ES-I3 (cell line): ENCODE results near the gene VENTX.

Experiments
- H3K36me3 ChIP-seq: 2 replicates; pipeline ENCODE4 v1.6.1; 2013; ENCODE audit warnings: mild to moderate bottlenecking, low read length, control low read depth, moderate library complexity; ENCODE audit not compliant: insufficient read depth
- H3K4me1 ChIP-seq: 2 replicates; pipeline ENCODE4 v1.6.1; 2013; ENCODE audit warnings: mild to moderate bottlenecking, control low read depth, low read length; ENCODE audit not compliant: insufficient read depth
- H3K9ac ChIP-seq: 2 replicates; pipeline ENCODE4 v1.6.1; 2013; ENCODE audit warnings: low read depth, mild to moderate bottlenecking, low read length, moderate library complexity
- H3K9me3 ChIP-seq: 2 replicates; pipeline ENCODE4 v1.6.1; 2013; ENCODE audit warnings: mild to moderate bottlenecking, low read length, moderate library complexity; ENCODE audit not compliant: control insufficient read depth, insufficient read depth

VENTX gene

GRCh38 chr10:133245439-133246235, 8.0 kb downstream of the VENTX start:
- H3K9ac ChIP-seq = no peak overlapping the region
- H3K4me1 ChIP-seq = peaks cover 3% of the 10 kb centered on the region; the same call in 1 of the 2 replicates
- no peaks in the 10 kb centered on the region for H3K36me3 ChIP-seq
- no peaks in the 10 kb centered on the region for H3K9me3 ChIP-seq

DNA sequence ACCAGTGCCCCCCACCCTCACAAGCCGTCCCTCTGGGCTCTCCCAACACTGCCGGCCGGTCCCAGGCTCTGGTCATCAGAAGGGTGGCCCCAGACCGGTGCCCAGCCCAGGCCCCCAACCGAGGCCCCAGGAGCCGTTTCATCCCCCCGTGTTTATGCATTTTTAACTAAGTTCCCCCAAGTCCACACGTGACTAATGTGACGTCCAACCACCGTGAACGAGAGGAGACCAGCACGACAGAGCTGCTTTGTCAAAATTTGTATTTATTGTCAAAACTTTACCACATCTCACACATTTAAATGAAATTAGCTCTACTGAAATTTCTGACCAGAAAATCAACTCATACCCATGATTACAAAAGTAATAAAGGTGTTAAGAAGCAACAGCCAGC, 8.6 kb downstream of the VENTX start:
- Histone ChIP-seq H3K9me3 (no peaks in the 10 kb centered on the region), H3K4me1 (peaks cover 3% of the 10 kb centered on the region; the same call in 1 of the 2 replicates), H3K9ac (no peak overlapping the region), H3K36me3 (no peaks in the 10 kb centered on the region)

GRCh38 chr10:133247681-133248333, 10.2 kb downstream of the VENTX start:
- H3K9me3 ChIP-seq = no peaks in the 10 kb centered on the region
- H3K36me3 ChIP-seq = no peaks in the 10 kb centered on the region
- peaks cover 3% of the 10 kb centered on the region; the same call in 1 of the 2 replicates for H3K4me1 ChIP-seq
- no peak overlapping the region; the same call in 1 of the 2 replicates for H3K9ac ChIP-seq

DNA sequence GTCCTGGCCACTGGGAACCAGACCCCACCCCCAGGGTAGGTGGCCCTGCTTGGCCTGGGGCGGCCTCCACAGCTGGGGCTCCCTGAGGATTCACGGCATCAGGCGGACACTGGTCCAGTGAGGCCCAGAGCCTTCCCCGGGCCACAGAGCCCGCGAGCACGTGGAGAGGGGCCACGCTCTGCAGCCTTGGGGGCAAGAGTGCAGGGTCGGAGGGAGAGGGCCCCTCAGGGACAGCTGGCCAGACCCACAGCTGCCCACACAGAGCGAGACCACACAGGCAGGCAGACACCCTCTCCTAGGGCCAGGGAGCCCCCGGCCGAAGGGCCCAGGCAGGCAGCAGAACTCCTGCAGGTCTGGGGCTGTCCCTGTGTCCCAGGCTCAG, 10.7 kb downstream of the VENTX start:
- peaks cover 3% of the 10 kb centered on the region; the same call in 1 of the 2 replicates for H3K4me1 ChIP-seq
- H3K9me3 ChIP-seq = no peaks in the 10 kb centered on the region
- no peak overlapping the region for H3K9ac ChIP-seq
- H3K36me3 ChIP-seq = no peaks in the 10 kb centered on the region

GRCh38 chr10:133249094-133249780, 11.6 kb downstream of the VENTX start:
- Histone ChIP-seq H3K4me1 (peaks cover 3% of the 10 kb centered on the region; the same call in 1 of the 2 replicates), H3K9ac (no peak overlapping the region), H3K36me3 (no peaks in the 10 kb centered on the region), H3K9me3 (no peaks in the 10 kb centered on the region)

DNA sequence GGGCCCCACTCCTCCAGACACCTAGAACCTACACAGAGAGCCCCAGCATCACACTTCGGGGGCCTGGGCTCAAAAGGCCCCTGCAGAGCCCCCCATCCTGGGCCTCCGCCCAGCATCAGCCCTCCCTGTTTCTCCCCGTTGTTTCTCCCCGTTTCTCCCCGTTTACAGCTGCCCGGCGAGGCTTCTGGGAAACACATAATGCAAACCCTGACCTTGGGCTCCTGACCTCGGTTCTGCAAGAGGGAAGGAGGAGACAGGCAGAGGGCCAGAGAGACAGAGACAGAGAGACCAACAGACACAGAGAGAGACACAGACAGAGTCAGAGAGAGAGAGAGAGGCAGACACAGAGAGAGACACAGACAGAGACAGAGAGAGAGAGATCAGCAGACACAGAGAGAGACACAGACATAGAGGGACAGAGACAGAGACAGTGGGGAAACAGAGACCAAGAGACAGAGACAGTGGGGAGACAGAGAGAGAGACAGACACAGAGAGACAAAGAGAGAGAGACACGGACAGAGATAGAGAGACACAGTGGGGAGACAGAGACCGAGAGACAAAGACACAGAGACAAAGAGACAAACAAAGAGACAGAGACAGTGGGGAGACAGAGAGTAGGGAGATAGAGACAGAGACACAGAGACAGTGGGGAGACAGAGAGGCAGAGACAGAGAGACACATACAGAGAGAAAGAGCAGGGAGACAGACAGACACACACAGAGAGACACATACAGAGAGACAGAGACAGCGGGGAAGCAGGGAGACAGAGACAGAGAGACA, 12.5 kb downstream of the VENTX start:
- Histone ChIP-seq H3K36me3 (no peaks in the 10 kb centered on the region), H3K4me1 (peaks cover 3% of the 10 kb centered on the region; the same call in 1 of the 2 replicates), H3K9ac (no peak overlapping the region), H3K9me3 (no peaks in the 10 kb centered on the region)

DNA sequence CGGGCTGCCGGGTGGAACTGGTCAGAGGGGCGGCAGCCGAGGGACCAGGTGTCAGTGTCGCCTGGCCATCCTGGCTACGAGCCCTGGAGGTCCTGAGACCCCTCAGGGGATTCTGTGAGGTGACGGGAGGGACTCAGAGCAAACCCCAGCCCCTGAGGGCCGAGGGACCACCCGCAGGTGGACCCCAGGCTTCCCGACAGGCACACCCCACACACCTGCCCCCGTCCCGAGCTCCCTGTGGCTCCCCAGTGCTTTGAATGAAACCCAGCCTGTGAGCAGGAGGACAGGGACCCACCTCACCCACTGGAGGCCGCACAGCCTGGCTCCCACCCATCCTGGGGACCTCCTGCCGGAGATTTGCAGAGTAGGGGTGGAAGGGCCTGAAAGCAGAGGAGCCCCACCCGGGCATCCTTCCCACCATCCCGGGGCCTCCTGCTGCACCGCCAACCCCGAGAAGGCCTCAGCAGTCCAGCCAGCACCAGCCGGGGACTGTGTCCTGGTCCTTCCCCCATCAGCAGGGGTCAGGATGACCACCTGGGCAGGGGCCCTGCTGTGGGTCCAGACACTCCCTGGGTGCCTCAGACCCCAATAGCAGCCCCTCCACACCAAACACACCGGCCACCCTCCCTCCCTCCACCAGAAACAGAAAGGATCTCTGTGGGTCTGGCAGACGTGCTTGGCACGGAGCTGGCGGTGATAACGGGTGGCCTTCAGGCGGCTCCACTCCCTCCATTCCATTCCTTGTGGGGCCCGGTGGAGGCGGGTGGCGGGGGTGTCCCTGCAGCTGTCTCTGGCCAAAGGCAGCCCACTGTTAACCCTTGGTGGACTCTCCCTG, 13.9 kb downstream of the VENTX start:
- Histone ChIP-seq H3K9ac (no peak overlapping the region), H3K4me1 (no peaks in the 10 kb centered on the region; the same call in 1 of the 2 replicates), H3K9me3 (no peaks in the 10 kb centered on the region), H3K36me3 (no peaks in the 10 kb centered on the region)

GRCh38 chr10:133252223-133252552, 14.5 kb downstream of the VENTX start:
- no peak overlapping the region for H3K9ac ChIP-seq
- no peaks in the 10 kb centered on the region for H3K9me3 ChIP-seq
- H3K36me3 ChIP-seq = no peaks in the 10 kb centered on the region
- H3K4me1 ChIP-seq = no peaks in the 10 kb centered on the region; the same call in 1 of the 2 replicates

- Histone ChIP-seq H3K36me3 (no peaks in the 10 kb centered on the region), H3K9me3 (no peaks in the 10 kb centered on the region), H3K9ac (no peak overlapping the region), H3K4me1 (peaks cover 6% of the 10 kb centered on the region; the same call in 1 of the 2 replicates)
These were observed 15.8 kb downstream of the VENTX start for GRCh38 chr10:133253361-133253955.

DNA sequence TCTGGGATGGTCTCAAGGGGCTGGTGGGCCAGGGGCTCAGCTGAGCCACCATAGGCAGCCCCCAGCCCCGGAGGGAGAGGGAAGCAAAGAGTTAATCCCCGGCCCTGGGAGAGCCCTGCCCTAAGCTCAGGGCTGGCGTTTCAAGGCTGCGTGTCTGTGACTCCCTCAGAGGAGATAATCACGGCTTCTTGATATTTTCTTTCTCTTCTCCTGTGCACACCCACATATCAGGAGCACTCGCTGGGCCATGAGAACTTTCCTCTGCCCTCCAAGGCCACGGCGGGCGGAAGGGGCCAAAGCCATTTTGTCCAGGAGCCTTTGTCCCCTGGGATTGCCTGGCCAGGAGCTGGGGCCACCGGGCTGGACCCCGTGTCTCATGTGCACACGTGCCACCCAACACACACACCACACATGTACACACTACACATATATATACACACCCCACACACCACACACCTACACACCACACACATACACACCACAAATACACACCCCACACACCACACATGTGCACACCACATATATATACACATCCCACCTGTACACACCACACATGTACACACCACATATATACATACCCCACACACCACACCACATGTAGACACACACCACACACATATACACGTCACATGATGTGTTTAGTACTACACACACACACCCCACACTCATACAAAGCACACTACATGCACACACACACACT, 16.9 kb downstream of the VENTX start:
- Histone ChIP-seq H3K9me3 (no peaks in the 10 kb centered on the region), H3K4me1 (peaks cover 6% of the 10 kb centered on the region; the same call in 1 of the 2 replicates), H3K36me3 (no peaks in the 10 kb centered on the region), H3K9ac (no peak overlapping the region)

DNA sequence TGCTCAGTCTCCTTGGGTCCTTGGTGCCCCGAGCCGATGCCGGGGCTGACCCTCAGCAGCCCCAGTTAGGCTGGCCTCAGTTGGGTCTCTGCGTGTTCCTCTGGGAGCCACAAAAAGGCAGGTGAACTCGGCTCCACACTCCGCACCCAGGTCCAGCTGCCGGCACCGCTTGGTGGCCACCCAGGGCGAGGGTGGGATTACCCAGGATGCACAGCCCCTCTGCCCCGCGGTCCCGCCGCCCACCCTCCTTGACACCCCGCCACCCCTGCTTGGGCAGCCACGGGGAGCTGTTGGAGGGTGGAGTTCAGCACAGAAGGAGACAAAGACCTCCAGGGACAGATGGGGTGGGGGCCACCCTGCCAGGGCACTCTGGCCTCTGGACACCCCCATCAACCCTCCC, 17.7 kb downstream of the VENTX start:
- Histone ChIP-seq H3K4me1 (peaks cover 6% of the 10 kb centered on the region; the same call in 1 of the 2 replicates), H3K9ac (no peak overlapping the region), H3K9me3 (no peaks in the 10 kb centered on the region), H3K36me3 (no peaks in the 10 kb centered on the region)

- H3K9ac ChIP-seq = peak overlapping the region; percentile 39; the same call in 1 of the 2 replicates
- H3K4me1 ChIP-seq = peaks cover 14% of the 10 kb centered on the region; the same call in 1 of the 2 replicates
- H3K9me3 ChIP-seq = no peaks in the 10 kb centered on the region
These were observed 19.9 kb downstream of the VENTX start for GRCh38 chr10:133257489-133258065.

More at GRCh38 chr10:133257489-133258065, 19.9 kb downstream of the VENTX start:
- H3K36me3 ChIP-seq = no peaks in the 10 kb centered on the region
